H9 (cell line): ENCODE measurements around the gene HIP1. TPM values are rescaled to one million over a fixed set of nuclear protein-coding genes. Genes with fewer than 3 reads are reported as not detected.
A peak's percentile ranks its signal among the peaks of the same experiment; 100 is the strongest.

Experiments used
- DNase-seq: peaks from one replicate; pipeline ENCODE4 v3.0.0-alpha.2; 2017
- H2AFZ ChIP-seq: one replicate; pipeline ENCODE4 v1.6.1; 2013; ENCODE audit warnings: mild to moderate bottlenecking, low read length, control low read depth, moderate library complexity
- H2AK5ac ChIP-seq: 2 replicates; pipeline ENCODE4 v1.6.1; 2013; ENCODE audit warnings: low read length, control low read depth, mixed read lengths; ENCODE audit not compliant: insufficient read length
- H2BK120ac ChIP-seq: one replicate; pipeline ENCODE4 v1.6.1; 2013; ENCODE audit warnings: low read depth, mild to moderate bottlenecking, low read length, control low read depth, inconsistent platforms; ENCODE audit not compliant: poor library complexity, severe bottlenecking
- H2BK12ac ChIP-seq: 2 replicates; pipeline ENCODE4 v1.6.1; 2013; ENCODE audit warnings: low read length, control low read depth, mixed read lengths, low read depth; ENCODE audit not compliant: insufficient read length
- H2BK15ac ChIP-seq: 2 replicates; pipeline ENCODE4 v1.6.1; 2013; ENCODE audit warnings: low read depth, low read length, control low read depth
- H2BK20ac ChIP-seq: one replicate; pipeline ENCODE4 v1.6.1; 2013; ENCODE audit warnings: low read depth, mild to moderate bottlenecking, low read length, control low read depth, inconsistent platforms; ENCODE audit not compliant: poor library complexity, severe bottlenecking
- H2BK5ac ChIP-seq: 2 replicates; pipeline ENCODE4 v1.6.1; 2013; ENCODE audit warnings: low read length, control low read depth, mixed read lengths; ENCODE audit not compliant: insufficient read length
- H3K14ac ChIP-seq: 2 replicates; pipeline ENCODE4 v1.6.1; 2013; ENCODE audit warnings: low read length, control low read depth; ENCODE audit not compliant: insufficient read depth
- H3K18ac ChIP-seq: 2 replicates; pipeline ENCODE4 v1.6.1; 2013; ENCODE audit warnings: low read depth, mild to moderate bottlenecking, mixed read lengths, low read length, control low read depth; ENCODE audit not compliant: insufficient read length
- H3K23ac ChIP-seq: 2 replicates; pipeline ENCODE4 v1.6.1; 2013; ENCODE audit warnings: low read length, control low read depth, mixed read lengths, low read depth; ENCODE audit not compliant: insufficient read length
- H3K23me2 ChIP-seq: 2 replicates; pipeline ENCODE4 v1.6.1; 2013; ENCODE audit warnings: low read depth, mild to moderate bottlenecking, mixed read lengths, low read length, control low read depth; ENCODE audit not compliant: insufficient read length, poor library complexity, severe bottlenecking
- H3K27ac ChIP-seq: 2 replicates; pipeline ENCODE4 v1.5.1; 2013; ENCODE audit warnings: low read length, control low read depth, mixed read lengths, low read depth; ENCODE audit not compliant: insufficient read length
- H3K27me3 ChIP-seq: 2 replicates; pipeline ENCODE4 v1.6.1; 2013; ENCODE audit warnings: low read length, control low read depth, inconsistent platforms; ENCODE audit not compliant: insufficient read depth
- H3K4ac ChIP-seq: 2 replicates; pipeline ENCODE4 v1.6.1; 2013; ENCODE audit warnings: low read depth, mild to moderate bottlenecking, control low read depth, inconsistent platforms, low read length, moderate library complexity
- H3K4me1 ChIP-seq: 2 replicates; pipeline ENCODE4 v1.6.1; 2013; ENCODE audit warnings: low read length, control low read depth, inconsistent platforms; ENCODE audit not compliant: insufficient read depth
- H3K4me2 ChIP-seq: 2 replicates; pipeline ENCODE4 v1.6.1; 2013; ENCODE audit warnings: low read length, control low read depth, mixed read lengths; ENCODE audit not compliant: insufficient read length, insufficient read depth
- H3K56ac ChIP-seq: 2 replicates; pipeline ENCODE4 v1.6.1; 2013; ENCODE audit warnings: low read depth, mild to moderate bottlenecking, mixed read lengths, low read length, control low read depth; ENCODE audit not compliant: insufficient read length
- H3K79me1 ChIP-seq: 2 replicates; pipeline ENCODE4 v1.6.1; 2013; ENCODE audit warnings: low read depth, mild to moderate bottlenecking, moderate library complexity, low read length, control low read depth, inconsistent platforms; ENCODE audit not compliant: insufficient read depth, poor library complexity, severe bottlenecking
- H3K79me2 ChIP-seq: 2 replicates; pipeline ENCODE4 v1.6.1; 2013; ENCODE audit warnings: low read length, control low read depth, inconsistent platforms; ENCODE audit not compliant: insufficient read depth
- H3K9ac ChIP-seq: 2 replicates; pipeline ENCODE4 v1.6.1; 2013; ENCODE audit warnings: low read length, control low read depth, mixed read lengths; ENCODE audit not compliant: insufficient read length; ENCODE audit errors: extremely low read depth
- H3K9me3 ChIP-seq: one replicate; pipeline ENCODE4 v1.6.1; 2013; ENCODE audit warnings: low read depth, low read length, inconsistent platforms; ENCODE audit not compliant: control insufficient read depth
- H3T11ph ChIP-seq: one replicate; pipeline ENCODE4 v1.6.1; 2013; ENCODE audit warnings: mild to moderate bottlenecking, low read length, control low read depth, inconsistent platforms
- H4K20me1 ChIP-seq: one replicate; pipeline ENCODE4 v1.6.1; 2013; ENCODE audit not compliant: control insufficient read depth, insufficient read length, insufficient read depth
- H4K5ac ChIP-seq: 2 replicates; pipeline ENCODE4 v1.6.1; 2013; ENCODE audit warnings: low read depth, mild to moderate bottlenecking, mixed read lengths, low read length, control low read depth; ENCODE audit not compliant: insufficient read length
- H4K8ac ChIP-seq: replicated peaks from 2 replicates; pipeline ENCODE4 v1.6.1; 2013; ENCODE audit warnings: low read length, control low read depth, mixed read lengths, low read depth; ENCODE audit not compliant: insufficient read length
- H4K91ac ChIP-seq: 2 replicates; pipeline ENCODE4 v1.6.1; 2013; ENCODE audit warnings: low read depth, mild to moderate bottlenecking, moderate library complexity, mixed read lengths, low read length, control low read depth; ENCODE audit not compliant: insufficient read length
- H3K27ac Mint-ChIP-seq, 3 experiments: 2 replicates in 2 of 3; 3 replicates in 1 of 3; pipeline ENCODE4 v1.8.0; 2020 to 2021; ENCODE audit warnings: mixed read lengths in 3 of 3, mild to moderate bottlenecking in 1 of 3, moderate library complexity in 1 of 3
- H3K27me3 Mint-ChIP-seq: 2 replicates; pipeline ENCODE4 v1.8.0; 2021; ENCODE audit warnings: low read depth, mild to moderate bottlenecking, moderate library complexity, mixed read lengths
- H3K36me3 Mint-ChIP-seq, 3 experiments: 2 replicates in 2 of 3; 3 replicates in 1 of 3; pipeline ENCODE4 v1.8.0; 2020 to 2021; ENCODE audit warnings: low read depth in 3 of 3, mixed read lengths in 3 of 3; ENCODE audit not compliant: insufficient read depth in 1 of 3
- H3K4me1 Mint-ChIP-seq, 2 experiments: 2 replicates each; pipeline ENCODE4 v1.8.0; 2020; ENCODE audit warnings: mixed read lengths in 2 of 2
- H3K4me3 Mint-ChIP-seq, 2 experiments: 2 replicates in 1 of 2; 3 replicates in 1 of 2; pipeline ENCODE4 v1.8.0; 2020 to 2021; ENCODE audit warnings: mild to moderate bottlenecking in 2 of 2, mixed read lengths in 2 of 2, moderate library complexity in 1 of 2
- H3K9me3 Mint-ChIP-seq, 2 experiments: 2 replicates in 1 of 2; 3 replicates in 1 of 2; pipeline ENCODE4 v1.8.0; 2020; ENCODE audit warnings: mild to moderate bottlenecking in 2 of 2, mixed read lengths in 2 of 2, moderate library complexity in 1 of 2
- CTCF ChIP-seq: fragments of 200-600 bp; sonication (generic); conservative IDR thresholded peaks from 3 replicates; pipeline ENCODE4 v1.8.0; 2021; ENCODE audit warnings: antibody characterized with exemption, mild to moderate bottlenecking
- WGBS: extraction: QIAGEN DNeasy Blood & Tissue Kit; methylation state at CpG from one replicate; pipeline ENCODE4 v1.1.7; 2013; ENCODE audit warnings: missing lambda C conversion rate, low lambda C conversion rate, mixed read lengths; ENCODE audit not compliant: insufficient read length; ENCODE audit errors: extremely low coverage; 5-methylcytosine and 5-hydroxymethylcytosine counted together
- total RNA-seq: library from RNA; stranded (reverse); gene quantifications from 2 replicates; pipeline ENCODE4 v1.2.1, GENCODE V29; 2021

Gene HIP1
- total RNA-seq, 1 experiment from 2014 or later: 87.5 TPM

GRCh38 chr7:75699993-75700392, 38.7 kb downstream of the HIP1 start:
- no peaks in the 10 kb centered on the region; a peak in 1 of 5 replicates for H3K9me3 Mint-ChIP-seq
- no peak overlapping the region for H3K4me3 Mint-ChIP-seq
- no peaks in the 10 kb centered on the region for H3K36me3 Mint-ChIP-seq

More at GRCh38 chr7:75699993-75700392, 38.7 kb downstream of the HIP1 start:
- no CpG with 5 or more reads among the region's 12 CpGs for WGBS
- no peak overlapping the region for H3K14ac ChIP-seq
- H2BK20ac ChIP-seq: no peak overlapping the region
- no peak overlapping the region for H3K56ac ChIP-seq
- no peaks in the 10 kb centered on the region for H4K20me1 ChIP-seq
- H2BK12ac ChIP-seq: no peak overlapping the region
- no peaks in the 10 kb centered on the region for H3K23me2 ChIP-seq
- Mint-ChIP-seq H3K4me1 (peaks cover 5 to 13% of the 10 kb centered on the region in 2 experiments), H3K27ac (peak overlapping the region in 2 of 3 experiments; percentile 35 to 55; a peak in 1 of 7 replicates), H3K27me3 (no peaks in the 10 kb centered on the region)
- no peak for DNase-seq
- H3T11ph ChIP-seq: no peak overlapping the region
- H3K4me1 ChIP-seq: no peaks in the 10 kb centered on the region; the same call in 1 of the 2 replicates
- no peak overlapping the region for H2AK5ac ChIP-seq
- no peak overlapping the region for H2BK120ac ChIP-seq
- H3K4ac ChIP-seq: no peak overlapping the region
- H3K79me1 ChIP-seq: no peaks in the 10 kb centered on the region
- H3K18ac ChIP-seq: no peak overlapping the region
- no peak overlapping the region for H2AFZ ChIP-seq
- H2BK5ac ChIP-seq: no peak overlapping the region
- H4K8ac ChIP-seq: no peak overlapping the region
- H3K79me2 ChIP-seq: no peaks in the 10 kb centered on the region
- H2BK15ac ChIP-seq: no peak overlapping the region
- H3K23ac ChIP-seq: no peak overlapping the region
- no peak overlapping the region for H4K5ac ChIP-seq
- H3K4me2 ChIP-seq: no peak overlapping the region
- no peaks in the 10 kb centered on the region for H3K27me3 ChIP-seq
- H3K9ac ChIP-seq: no peak overlapping the region
- H3K9me3 ChIP-seq: no peaks in the 10 kb centered on the region
- H3K27ac ChIP-seq: no peak overlapping the region
- H4K91ac ChIP-seq: no peak overlapping the region
- no peak for TF ChIP-seq CTCF
